Thyroid gland (tissue), 4 donors: ENCODE data around the gene PRKD2. TPM values are rescaled to one million over a fixed set of nuclear protein-coding genes. Genes with fewer than 3 reads are reported as not detected.

Experiments used
- DNase-seq, 2 donors: peaks; one replicate each; pipeline ENCODE4 v3.0.0-alpha.2; 2019
- H3K27ac ChIP-seq, 3 donors: fragments of 200-600 bp; sonication (generic); 1 replicate in 2 of 3; 2 replicates in 1 of 3; pipeline ENCODE4 v1.5.1; 2016 to 2019; ENCODE audit warnings: mild to moderate bottlenecking in 1 of 3, moderate library complexity in 1 of 3
- H3K27me3 ChIP-seq: fragments of 200-600 bp; sonication (generic); one replicate; pipeline ENCODE4 v1.5.1; 2019
- H3K36me3 ChIP-seq, 2 donors: fragments of 200-600 bp; sonication (generic); one replicate each; pipeline ENCODE4 v1.5.1; 2016 to 2019
- H3K4me1 ChIP-seq, 2 donors: fragments of 200-600 bp; sonication (generic); one replicate each; pipeline ENCODE4 v1.5.1; 2017 to 2019
- H3K4me3 ChIP-seq, 3 donors: fragments of 200-600 bp; sonication (generic); replicated peaks in 1 of 3; 1 replicate in 2 of 3; 2 replicates in 1 of 3; pipeline ENCODE4 v1.5.1; 2016; ENCODE audit warnings: mild to moderate bottlenecking in 1 of 3
- H3K9me3 ChIP-seq: fragments of 200-600 bp; sonication (generic); one replicate; pipeline ENCODE4 v1.5.1; 2017
- CTCF ChIP-seq, 6 experiments: fragments of 200-600 bp in 3 of 6; fragments of 450-650 bp in 3 of 6; sonication (generic) in 3 of 6; IDR thresholded peaks; one replicate each; pipeline ENCODE4 v1.5.1; 2016 to 2019; ENCODE audit warnings: antibody characterized with exemption in 6 of 6, mild to moderate bottlenecking in 2 of 6, inconsistent platforms in 1 of 6, moderate library complexity in 1 of 6
- POLR2A ChIP-seq, 2 donors: fragments of 450-650 bp; IDR thresholded peaks; one replicate each; pipeline ENCODE4 v1.6.1; 2017; ENCODE audit warnings: antibody characterized with exemption in 2 of 2, mild to moderate bottlenecking in 2 of 2, moderate library complexity in 1 of 2
- WGBS, 2 donors: methylation state at CpG; one replicate each; pipeline ENCODE4 v1.1.5; 2017; 5-methylcytosine and 5-hydroxymethylcytosine counted together
- intact Hi-C: fragments of 100-400 bp; cut with DNase I; formaldehyde crosslinking; loops from one replicate; pipeline ENCODE4 v1.15.1; 2023
- total RNA-seq, 4 donors: library from RNA; depleted of rRNA; stranded (reverse); fragments of >200 nt; gene quantifications; one replicate each; pipeline ENCODE4 v1.2.3, GENCODE V29; 2016

The PRKD2 gene
- total RNA-seq, 4 donors from 2014 or later: 23.7 to 40.7 (median 32.7) TPM

- no peaks in the 10 kb centered on the region for H3K9me3 ChIP-seq
- H3K27me3 ChIP-seq: no peaks in the 10 kb centered on the region
- TF ChIP-seq CTCF (IDR thresholded peaks at IDR 0.05) (peak; percentile 60 to 96 (median 90)), POLR2A (IDR thresholded peaks at IDR 0.05) (no peak)
- 6 to 7% methylated on average over 19 of the region's 19 CpGs for WGBS, 2 donors
- peak; percentile 84 to 85 for DNase-seq
- peaks cover 19 to 20% of the 10 kb centered on the region in 2 donors for H3K4me1 ChIP-seq
- H3K36me3 ChIP-seq: no peaks in the 10 kb centered on the region
- peak overlapping the region; percentile 52 to 58 (median 55) for H3K27ac ChIP-seq
- peak overlapping the region in 1 of 3 donors; percentile 18 for H3K4me3 ChIP-seq
- intact Hi-C loops: loop anchor here (5.0 kb wide), 3 partner anchors 45 to 135 kb away; partner anchors contain the start of gene CALM3
Observed at GRCh38 chr19:46661735-46662592, 55.0 kb downstream of the PRKD2 start.

GRCh38 chr19:46661020-46661731, 55.7 kb downstream of the PRKD2 start, which contains the start of gene DACT3:
Gene DACT3 (minus strand): TSS chr19:46661182. CDS start chr19:46661064, 118 bp downstream.
- peak; percentile 100 for DNase-seq
- Histone ChIP-seq H3K36me3 (no peaks in the 10 kb centered on the region), H3K4me1 (peaks cover 19 to 20% of the 10 kb centered on the region in 2 donors), H3K27ac (peak within 1 kb of the TSS; percentile 52 to 58 (median 55)), H3K9me3 (no peaks in the 10 kb centered on the region), H3K4me3 (peak within 1 kb of the TSS in 2 of 3 donors; percentile 18 to 47), H3K27me3 (no peaks in the 10 kb centered on the region)
- TF ChIP-seq CTCF (IDR thresholded peaks at IDR 0.05): no peak
- no peak for TF ChIP-seq POLR2A (IDR thresholded peaks at IDR 0.05)
- WGBS, 2 donors: 0 to 1% methylated on average over 15 to 25 of the region's 61 CpGs
- intact Hi-C loops: loop anchor here (5.0 kb wide), 3 partner anchors 44 to 134 kb away; partner anchors contain the start of gene CALM3

GRCh38 chr19:46660551-46661019, 56.3 kb downstream of the PRKD2 start:
- no peak for DNase-seq
- TF ChIP-seq CTCF (IDR thresholded peaks at IDR 0.05) (no peak), POLR2A (IDR thresholded peaks at IDR 0.05) (no peak)
- Histone ChIP-seq H3K36me3 (no peaks in the 10 kb centered on the region), H3K4me3 (peak overlapping the region in 2 of 3 donors; percentile 18 to 47), H3K27ac (peak overlapping the region in 2 of 3 donors; percentile 14 to 18), H3K27me3 (no peaks in the 10 kb centered on the region), H3K9me3 (no peaks in the 10 kb centered on the region), H3K4me1 (peaks cover 19 to 20% of the 10 kb centered on the region in 2 donors)
- whole genome bisulfite sequencing, 2 donors: 0 to 2% methylated on average over 8 to 24 of the region's 40 CpGs
- intact Hi-C loops: loop anchor here (5.0 kb wide), 3 partner anchors 43 to 133 kb away; partner anchors contain the start of gene CALM3

- H3K36me3 ChIP-seq: no peaks in the 10 kb centered on the region
- no peak for DNase-seq
- H3K27me3 ChIP-seq: no peaks in the 10 kb centered on the region
- peak overlapping the region in 2 of 3 donors; percentile 14 to 18 for H3K27ac ChIP-seq
- TF ChIP-seq POLR2A (IDR thresholded peaks at IDR 0.05): no peak
- TF ChIP-seq CTCF (IDR thresholded peaks at IDR 0.05): no peak
- peak overlapping the region in 1 of 3 donors; percentile 47 for H3K4me3 ChIP-seq
- WGBS, 2 donors: 2 to 3% methylated on average over 13 to 14 of the region's 14 CpGs
- H3K4me1 ChIP-seq: peaks cover 19 to 20% of the 10 kb centered on the region in 2 donors
- H3K9me3 ChIP-seq: no peaks in the 10 kb centered on the region
- intact Hi-C loops: loop anchor here (5.0 kb wide), 3 partner anchors 43 to 133 kb away; partner anchors contain the start of gene CALM3
Observed at GRCh38 chr19:46660008-46660517, 56.9 kb downstream of the PRKD2 start.
